H1 (cell line): ENCODE measurements around the gene CYP2A6. TPM values are rescaled to one million over a fixed set of nuclear protein-coding genes. Genes with fewer than 3 reads are reported as not detected.

Source experiments
- CBX8 ChIP-seq: fragments of 300-800, 300-1000 bp; sonication (generic); IDR thresholded peaks from 2 replicates; pipeline ENCODE4 v1.7.1; 2016; ENCODE audit warnings: low read depth, low read length, borderline replicate concordance
- CHD1 ChIP-seq: IDR thresholded peaks from 2 replicates; pipeline ENCODE4 v1.6.1; 2012; ENCODE audit warnings: low read depth, low read length, improper control_type of control experiment
- CTBP2 ChIP-seq: IDR thresholded peaks from 2 replicates; pipeline ENCODE4 v1.7.0; 2011; ENCODE audit warnings: borderline replicate concordance, mild to moderate bottlenecking, moderate library complexity, mixed read lengths, low read length; ENCODE audit not compliant: insufficient read depth, insufficient read length
- HDAC6 ChIP-seq: IDR thresholded peaks from one replicate; pipeline ENCODE4 v1.7.1; 2012; ENCODE audit warnings: low read depth, mild to moderate bottlenecking, inconsistent platforms, low read length, moderate library complexity
- JUND ChIP-seq: IDR thresholded peaks from 2 replicates; pipeline ENCODE4 v1.6.1; 2011; ENCODE audit warnings: mild to moderate bottlenecking, improper control_type of control experiment, low read length
- MAFK ChIP-seq: IDR thresholded peaks from 2 replicates; pipeline ENCODE4 v1.6.1; 2012; ENCODE audit warnings: low read depth, mild to moderate bottlenecking, improper control_type of control experiment, low read length
- PHF8 ChIP-seq: fragments of 200-600 bp; sonication (generic); conservative IDR thresholded peaks from 2 replicates; pipeline ENCODE4 v1.7.1; 2012; ENCODE audit warnings: low read depth, mild to moderate bottlenecking, inconsistent platforms, low read length, moderate library complexity
- RAD21 ChIP-seq, 2 experiments: IDR thresholded peaks in 1 of 2; conservative IDR thresholded peaks in 1 of 2; 2 replicates each; pipeline ENCODE4 v1.6.1; 2011; ENCODE audit warnings: low read depth in 2 of 2, low read length in 2 of 2, improper control_type of control experiment in 1 of 2, inconsistent platforms in 1 of 2, mild to moderate bottlenecking in 1 of 2, moderate library complexity in 1 of 2
- RFX5 ChIP-seq: IDR thresholded peaks from 2 replicates; pipeline ENCODE4 v1.6.1; 2011; ENCODE audit warnings: low read depth, low read length, improper control_type of control experiment, borderline replicate concordance
- RXRA ChIP-seq: IDR thresholded peaks from 2 replicates; pipeline ENCODE4 v1.6.1; 2011; ENCODE audit warnings: low read depth, mild to moderate bottlenecking, low read length, moderate library complexity; ENCODE audit not compliant: insufficient read depth
- SIX5 ChIP-seq: IDR thresholded peaks from 2 replicates; pipeline ENCODE4 v1.6.1; 2011; ENCODE audit warnings: mild to moderate bottlenecking, low read depth, low read length
- SUZ12 ChIP-seq: fragments of 200-600 bp; sonication (generic); IDR thresholded peaks from 2 replicates; pipeline ENCODE4 v1.6.1; 2012; ENCODE audit warnings: mild to moderate bottlenecking, inconsistent platforms, low read length, moderate library complexity, mixed read lengths
- polyA plus RNA-seq, 7 experiments: library from polyadenylated mRNA; depleted of rRNA in 3 of 7; stranded (reverse) in 5 of 7; unstranded in 2 of 7; fragments of >200 nt in 5 of 7; fragments of 200-250 nt in 2 of 7; gene quantifications; 1 replicate in 5 of 7; 2 replicates in 1 of 7; 4 replicates in 1 of 7; pipeline versions ENCODE4 v1.2.1 to v1.2.3, GENCODE V29; 2011 to 2013; ENCODE audit warnings: missing spikeins in 2 of 7, mixed read lengths in 2 of 7
- total RNA-seq: library from RNA; stranded (reverse); fragmentation: NEBNext Ultra II Directional; extraction: Animal tissue kit (Norgen Biotek cat#: 25700); gene quantifications from 2 replicates; pipeline ENCODE4 v1.2.1, GENCODE V29; 2021

Gene CYP2A6
- total and polyA plus RNA-seq, 2 of the 8 experiments (the other 6 are each of a cell fraction or from before 2014, with no cell fraction given): 0.33 TPM; not detected in 1

- TF ChIP-seq CHD1 (no peak), JUND (peak; percentile 77), RFX5 (no peak), MAFK (no peak), HDAC6 (no peak), CTBP2 (no peak), SUZ12 (no peak), RAD21 (IDR thresholded peaks at IDR 0.05 in 1 of 2, conservative IDR thresholded peaks at IDR 0.05 in 1 of 2; ENCODE audit: low read depth in 2 of 2, low read length in 2 of 2) (peak; percentile 60 to 70), RXRA (no peak), CBX8 (no peak), PHF8 (no peak), SIX5 (no peak)
These were observed 42.9 kb downstream of the CYP2A6 start (continued) for GRCh38 chr19:40807147-40808020.
